OCI-LY1 (cell line): ENCODE data around the gene FGR.

Experiments
- EZH2 ChIP-seq: fragments of 200-600 bp; sonication (generic), shearing (Covaris generic); IDR thresholded peaks from 2 replicates; pipeline ENCODE4 v1.8.0; 2017; ENCODE audit warnings: borderline replicate concordance, mixed run types, mild to moderate bottlenecking, antibody characterized with exemption, low read length, moderate library complexity, mixed read lengths
- TF ChIP-seq, protein P1 (sequence below): fragments of 200-600 bp; sonication (generic), shearing (Covaris generic); IDR thresholded peaks from 2 replicates; pipeline ENCODE4 v1.5.1; 2017; ENCODE audit warnings: mild to moderate bottlenecking, antibody characterized with exemption, low read length, moderate library complexity, mixed read lengths

GRCh38 chr1:27624467-27625178, 10.4 kb downstream of the FGR start:
- TF ChIP-seq, protein P1, sequence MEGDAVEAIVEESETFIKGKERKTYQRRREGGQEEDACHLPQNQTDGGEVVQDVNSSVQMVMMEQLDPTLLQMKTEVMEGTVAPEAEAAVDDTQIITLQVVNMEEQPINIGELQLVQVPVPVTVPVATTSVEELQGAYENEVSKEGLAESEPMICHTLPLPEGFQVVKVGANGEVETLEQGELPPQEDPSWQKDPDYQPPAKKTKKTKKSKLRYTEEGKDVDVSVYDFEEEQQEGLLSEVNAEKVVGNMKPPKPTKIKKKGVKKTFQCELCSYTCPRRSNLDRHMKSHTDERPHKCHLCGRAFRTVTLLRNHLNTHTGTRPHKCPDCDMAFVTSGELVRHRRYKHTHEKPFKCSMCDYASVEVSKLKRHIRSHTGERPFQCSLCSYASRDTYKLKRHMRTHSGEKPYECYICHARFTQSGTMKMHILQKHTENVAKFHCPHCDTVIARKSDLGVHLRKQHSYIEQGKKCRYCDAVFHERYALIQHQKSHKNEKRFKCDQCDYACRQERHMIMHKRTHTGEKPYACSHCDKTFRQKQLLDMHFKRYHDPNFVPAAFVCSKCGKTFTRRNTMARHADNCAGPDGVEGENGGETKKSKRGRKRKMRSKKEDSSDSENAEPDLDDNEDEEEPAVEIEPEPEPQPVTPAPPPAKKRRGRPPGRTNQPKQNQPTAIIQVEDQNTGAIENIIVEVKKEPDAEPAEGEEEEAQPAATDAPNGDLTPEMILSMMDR: no peak
- TF ChIP-seq EZH2: no peak
